ENCODE measurements around the gene WRAP53. TPM values are rescaled to one million over a fixed set of nuclear protein-coding genes. Genes with fewer than 3 reads are reported as not detected.
"Not testable (repeated sequence)": the region's sequence is repeated elsewhere in the genome, so short reads cannot be mapped to it uniquely, and the experiment has no call there.

WRAP53 gene
- total RNA-seq: 1 to 10 TPM; 3.5 to 6.8 (median 4.3) TPM

- TF ChIP-seq, protein P1, sequence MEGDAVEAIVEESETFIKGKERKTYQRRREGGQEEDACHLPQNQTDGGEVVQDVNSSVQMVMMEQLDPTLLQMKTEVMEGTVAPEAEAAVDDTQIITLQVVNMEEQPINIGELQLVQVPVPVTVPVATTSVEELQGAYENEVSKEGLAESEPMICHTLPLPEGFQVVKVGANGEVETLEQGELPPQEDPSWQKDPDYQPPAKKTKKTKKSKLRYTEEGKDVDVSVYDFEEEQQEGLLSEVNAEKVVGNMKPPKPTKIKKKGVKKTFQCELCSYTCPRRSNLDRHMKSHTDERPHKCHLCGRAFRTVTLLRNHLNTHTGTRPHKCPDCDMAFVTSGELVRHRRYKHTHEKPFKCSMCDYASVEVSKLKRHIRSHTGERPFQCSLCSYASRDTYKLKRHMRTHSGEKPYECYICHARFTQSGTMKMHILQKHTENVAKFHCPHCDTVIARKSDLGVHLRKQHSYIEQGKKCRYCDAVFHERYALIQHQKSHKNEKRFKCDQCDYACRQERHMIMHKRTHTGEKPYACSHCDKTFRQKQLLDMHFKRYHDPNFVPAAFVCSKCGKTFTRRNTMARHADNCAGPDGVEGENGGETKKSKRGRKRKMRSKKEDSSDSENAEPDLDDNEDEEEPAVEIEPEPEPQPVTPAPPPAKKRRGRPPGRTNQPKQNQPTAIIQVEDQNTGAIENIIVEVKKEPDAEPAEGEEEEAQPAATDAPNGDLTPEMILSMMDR (IDR thresholded peaks at IDR 0.05): peak in 2 of 3 donors; percentile 84 to 90
- DNase-seq (ENCODE audit: low spot score): peak; percentile 89
- peak; percentile 92 for ATAC-seq (ENCODE audit: low FRiP score)
Observed at GRCh38 chr17:7687908-7688807, at the start of gene WRAP53. Gene WRAP53 (plus strand): TSS chr17:7688477. CDS start chr17:7688649, 172 bp downstream.

GRCh38 chr17:7640783-7641182 is 47.5 kb upstream of the WRAP53 start:
- no peak for ATAC-seq (ENCODE audit: low FRiP score)

DNA sequence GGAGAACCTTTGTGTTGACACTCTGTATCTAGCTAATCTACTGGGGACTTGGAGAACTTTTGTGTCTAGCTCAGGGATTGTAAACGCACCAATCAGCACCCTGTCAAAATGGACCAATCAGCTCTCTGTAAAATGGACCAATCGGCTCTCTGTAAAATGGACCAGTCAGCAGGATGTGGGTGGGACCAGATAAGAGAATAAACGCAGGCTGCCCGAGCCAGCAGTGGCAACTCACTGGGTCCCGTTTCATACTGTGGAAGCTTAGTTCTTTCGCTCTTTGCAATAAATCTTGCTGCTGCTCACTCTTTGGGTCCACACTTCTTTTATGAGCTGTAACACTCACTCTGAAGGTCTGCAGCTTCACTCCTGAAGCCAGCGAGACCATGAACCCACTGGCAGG is 46.6 kb upstream of the WRAP53 start:
- ATAC-seq (ENCODE audit: low FRiP score); DNase-seq (ENCODE audit: low spot score): not testable (repeated sequence)

More at GRCh38 chr17:7640783-7641182, 47.5 kb upstream of the WRAP53 start:
- TF ChIP-seq, protein P1 (IDR thresholded peaks at IDR 0.05): no peak
- DNase-seq (ENCODE audit: low spot score): no peak

DNA sequence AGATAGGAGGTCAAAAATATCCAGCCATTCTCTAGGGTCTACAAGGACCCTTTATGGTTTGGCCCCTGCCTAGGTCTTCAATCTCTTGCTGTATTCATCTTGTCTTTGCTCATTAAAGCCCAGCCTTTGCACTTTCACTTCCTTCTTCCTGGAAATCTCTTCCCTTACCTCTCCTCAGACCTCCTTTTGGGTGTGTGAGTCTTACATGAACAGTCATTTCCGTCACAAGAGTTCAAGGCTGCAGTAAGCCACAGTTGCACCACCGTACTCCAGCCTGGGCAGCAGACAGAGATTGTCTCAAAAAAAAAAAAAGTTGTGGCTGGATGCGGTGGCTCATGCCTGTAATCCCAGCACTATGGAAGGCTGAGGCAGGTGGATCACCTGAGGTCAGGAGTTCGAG is 43.5 kb upstream of the WRAP53 start:
- TF ChIP-seq, protein P1 (IDR thresholded peaks at IDR 0.05): no peak
- ATAC-seq (ENCODE audit: low FRiP score) (no peak), DNase-seq (ENCODE audit: low spot score) (no peak)

DNA sequence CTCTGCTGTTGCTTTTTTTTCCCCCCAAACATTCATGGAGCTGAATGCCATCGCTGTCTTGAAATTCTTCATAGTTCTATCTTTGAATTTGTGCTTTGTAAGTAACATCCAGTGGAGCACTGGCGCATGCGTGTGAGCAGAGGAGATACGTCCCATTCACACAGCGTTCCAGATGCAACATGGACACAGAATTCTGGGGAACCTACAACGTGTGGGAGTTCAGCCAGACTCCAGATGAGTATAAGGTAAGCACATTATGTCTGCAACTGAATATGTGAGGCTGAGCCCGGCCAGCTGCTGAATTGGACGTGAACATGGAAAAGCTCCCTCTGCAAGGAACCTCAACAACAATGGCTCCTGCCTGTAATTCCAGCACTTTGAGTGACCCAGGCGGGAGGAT is 41.8 kb upstream of the WRAP53 start:
- ATAC-seq (ENCODE audit: low FRiP score): no peak
- TF ChIP-seq, protein P1 (IDR thresholded peaks at IDR 0.05): no peak
- no peak for DNase-seq (ENCODE audit: low spot score)

DNA sequence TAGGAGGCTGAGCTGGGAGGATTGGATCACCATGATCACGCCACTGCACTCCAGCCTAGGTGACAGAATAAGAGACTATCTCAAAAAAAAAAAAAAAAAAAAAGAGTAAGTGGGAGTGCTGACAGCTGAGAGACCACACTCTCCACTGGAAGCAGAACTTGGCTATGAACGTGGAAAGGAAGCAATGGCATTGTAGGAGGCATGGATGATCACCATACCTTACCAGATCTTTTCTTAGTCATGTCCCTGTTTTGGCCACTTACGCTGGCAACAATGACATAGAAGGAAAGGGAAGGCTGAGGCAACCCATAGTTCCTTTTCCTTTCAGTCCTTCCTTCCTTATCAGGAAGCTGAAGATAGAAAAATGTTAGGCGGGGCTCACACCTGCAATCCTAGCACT is 41.3 kb upstream of the WRAP53 start:
- DNase-seq (ENCODE audit: low spot score) (no peak), ATAC-seq (ENCODE audit: low FRiP score) (no peak)
- TF ChIP-seq, protein P1 (IDR thresholded peaks at IDR 0.05): no peak

- TF ChIP-seq, protein P1 (IDR thresholded peaks at IDR 0.05): no peak
- ATAC-seq (ENCODE audit: low FRiP score): peak; percentile 60
- DNase-seq (ENCODE audit: low spot score): peak; percentile 58
Observed at GRCh38 chr17:7650509-7651096, 37.7 kb upstream of the WRAP53 start, which contains the start of gene ATP1B2. Gene ATP1B2 (plus strand): TSS chr17:7650926. CDS start chr17:7651519, 593 bp downstream.
